H9 (cell line): ENCODE results near the gene MAN1A2. TPM values are rescaled to one million over a fixed set of nuclear protein-coding genes. Genes with fewer than 3 reads are reported as not detected.
"Not testable (repeated sequence)": the region's sequence is repeated elsewhere in the genome, so short reads cannot be mapped to it uniquely, and the experiment has no call there.

Source experiments
- DNase-seq: peaks from one replicate; pipeline ENCODE4 v3.0.0-alpha.2; 2017
- H2AFZ ChIP-seq: one replicate; pipeline ENCODE4 v1.6.1; 2013; ENCODE audit warnings: mild to moderate bottlenecking, low read length, control low read depth, moderate library complexity
- H2AK5ac ChIP-seq: 2 replicates; pipeline ENCODE4 v1.6.1; 2013; ENCODE audit warnings: low read length, control low read depth, mixed read lengths; ENCODE audit not compliant: insufficient read length
- H2BK120ac ChIP-seq: one replicate; pipeline ENCODE4 v1.6.1; 2013; ENCODE audit warnings: low read depth, mild to moderate bottlenecking, low read length, control low read depth, inconsistent platforms; ENCODE audit not compliant: poor library complexity, severe bottlenecking
- H2BK12ac ChIP-seq: 2 replicates; pipeline ENCODE4 v1.6.1; 2013; ENCODE audit warnings: low read length, control low read depth, mixed read lengths, low read depth; ENCODE audit not compliant: insufficient read length
- H2BK15ac ChIP-seq: 2 replicates; pipeline ENCODE4 v1.6.1; 2013; ENCODE audit warnings: low read depth, low read length, control low read depth
- H2BK20ac ChIP-seq: one replicate; pipeline ENCODE4 v1.6.1; 2013; ENCODE audit warnings: low read depth, mild to moderate bottlenecking, low read length, control low read depth, inconsistent platforms; ENCODE audit not compliant: poor library complexity, severe bottlenecking
- H2BK5ac ChIP-seq: 2 replicates; pipeline ENCODE4 v1.6.1; 2013; ENCODE audit warnings: low read length, control low read depth, mixed read lengths; ENCODE audit not compliant: insufficient read length
- H3K14ac ChIP-seq: 2 replicates; pipeline ENCODE4 v1.6.1; 2013; ENCODE audit warnings: low read length, control low read depth; ENCODE audit not compliant: insufficient read depth
- H3K18ac ChIP-seq: 2 replicates; pipeline ENCODE4 v1.6.1; 2013; ENCODE audit warnings: low read depth, mild to moderate bottlenecking, mixed read lengths, low read length, control low read depth; ENCODE audit not compliant: insufficient read length
- H3K23ac ChIP-seq: 2 replicates; pipeline ENCODE4 v1.6.1; 2013; ENCODE audit warnings: low read length, control low read depth, mixed read lengths, low read depth; ENCODE audit not compliant: insufficient read length
- H3K23me2 ChIP-seq: 2 replicates; pipeline ENCODE4 v1.6.1; 2013; ENCODE audit warnings: low read depth, mild to moderate bottlenecking, mixed read lengths, low read length, control low read depth; ENCODE audit not compliant: insufficient read length, poor library complexity, severe bottlenecking
- H3K27ac ChIP-seq: 2 replicates; pipeline ENCODE4 v1.5.1; 2013; ENCODE audit warnings: low read length, control low read depth, mixed read lengths, low read depth; ENCODE audit not compliant: insufficient read length
- H3K27me3 ChIP-seq: 2 replicates; pipeline ENCODE4 v1.6.1; 2013; ENCODE audit warnings: low read length, control low read depth, inconsistent platforms; ENCODE audit not compliant: insufficient read depth
- H3K4ac ChIP-seq: 2 replicates; pipeline ENCODE4 v1.6.1; 2013; ENCODE audit warnings: low read depth, mild to moderate bottlenecking, control low read depth, inconsistent platforms, low read length, moderate library complexity
- H3K4me1 ChIP-seq: 2 replicates; pipeline ENCODE4 v1.6.1; 2013; ENCODE audit warnings: low read length, control low read depth, inconsistent platforms; ENCODE audit not compliant: insufficient read depth
- H3K4me2 ChIP-seq: 2 replicates; pipeline ENCODE4 v1.6.1; 2013; ENCODE audit warnings: low read length, control low read depth, mixed read lengths; ENCODE audit not compliant: insufficient read length, insufficient read depth
- H3K56ac ChIP-seq: 2 replicates; pipeline ENCODE4 v1.6.1; 2013; ENCODE audit warnings: low read depth, mild to moderate bottlenecking, mixed read lengths, low read length, control low read depth; ENCODE audit not compliant: insufficient read length
- H3K79me1 ChIP-seq: 2 replicates; pipeline ENCODE4 v1.6.1; 2013; ENCODE audit warnings: low read depth, mild to moderate bottlenecking, moderate library complexity, low read length, control low read depth, inconsistent platforms; ENCODE audit not compliant: insufficient read depth, poor library complexity, severe bottlenecking
- H3K79me2 ChIP-seq: 2 replicates; pipeline ENCODE4 v1.6.1; 2013; ENCODE audit warnings: low read length, control low read depth, inconsistent platforms; ENCODE audit not compliant: insufficient read depth
- H3K9ac ChIP-seq: 2 replicates; pipeline ENCODE4 v1.6.1; 2013; ENCODE audit warnings: low read length, control low read depth, mixed read lengths; ENCODE audit not compliant: insufficient read length; ENCODE audit errors: extremely low read depth
- H3K9me3 ChIP-seq: one replicate; pipeline ENCODE4 v1.6.1; 2013; ENCODE audit warnings: low read depth, low read length, inconsistent platforms; ENCODE audit not compliant: control insufficient read depth
- H3T11ph ChIP-seq: one replicate; pipeline ENCODE4 v1.6.1; 2013; ENCODE audit warnings: mild to moderate bottlenecking, low read length, control low read depth, inconsistent platforms
- H4K20me1 ChIP-seq: one replicate; pipeline ENCODE4 v1.6.1; 2013; ENCODE audit not compliant: control insufficient read depth, insufficient read length, insufficient read depth
- H4K5ac ChIP-seq: 2 replicates; pipeline ENCODE4 v1.6.1; 2013; ENCODE audit warnings: low read depth, mild to moderate bottlenecking, mixed read lengths, low read length, control low read depth; ENCODE audit not compliant: insufficient read length
- H4K8ac ChIP-seq: replicated peaks from 2 replicates; pipeline ENCODE4 v1.6.1; 2013; ENCODE audit warnings: low read length, control low read depth, mixed read lengths, low read depth; ENCODE audit not compliant: insufficient read length
- H4K91ac ChIP-seq: 2 replicates; pipeline ENCODE4 v1.6.1; 2013; ENCODE audit warnings: low read depth, mild to moderate bottlenecking, moderate library complexity, mixed read lengths, low read length, control low read depth; ENCODE audit not compliant: insufficient read length
- H3K27ac Mint-ChIP-seq, 3 experiments: 2 replicates in 2 of 3; 3 replicates in 1 of 3; pipeline ENCODE4 v1.8.0; 2020 to 2021; ENCODE audit warnings: mixed read lengths in 3 of 3, mild to moderate bottlenecking in 1 of 3, moderate library complexity in 1 of 3
- H3K27me3 Mint-ChIP-seq: 2 replicates; pipeline ENCODE4 v1.8.0; 2021; ENCODE audit warnings: low read depth, mild to moderate bottlenecking, moderate library complexity, mixed read lengths
- H3K36me3 Mint-ChIP-seq, 3 experiments: 2 replicates in 2 of 3; 3 replicates in 1 of 3; pipeline ENCODE4 v1.8.0; 2020 to 2021; ENCODE audit warnings: low read depth in 3 of 3, mixed read lengths in 3 of 3; ENCODE audit not compliant: insufficient read depth in 1 of 3
- H3K4me1 Mint-ChIP-seq, 2 experiments: 2 replicates each; pipeline ENCODE4 v1.8.0; 2020; ENCODE audit warnings: mixed read lengths in 2 of 2
- H3K4me3 Mint-ChIP-seq, 2 experiments: 2 replicates in 1 of 2; 3 replicates in 1 of 2; pipeline ENCODE4 v1.8.0; 2020 to 2021; ENCODE audit warnings: mild to moderate bottlenecking in 2 of 2, mixed read lengths in 2 of 2, moderate library complexity in 1 of 2
- H3K9me3 Mint-ChIP-seq, 2 experiments: 2 replicates in 1 of 2; 3 replicates in 1 of 2; pipeline ENCODE4 v1.8.0; 2020; ENCODE audit warnings: mild to moderate bottlenecking in 2 of 2, mixed read lengths in 2 of 2, moderate library complexity in 1 of 2
- CTCF ChIP-seq: fragments of 200-600 bp; sonication (generic); conservative IDR thresholded peaks from 3 replicates; pipeline ENCODE4 v1.8.0; 2021; ENCODE audit warnings: antibody characterized with exemption, mild to moderate bottlenecking
- WGBS: extraction: QIAGEN DNeasy Blood & Tissue Kit; methylation state at CpG from one replicate; pipeline ENCODE4 v1.1.7; 2013; ENCODE audit warnings: missing lambda C conversion rate, low lambda C conversion rate, mixed read lengths; ENCODE audit not compliant: insufficient read length; ENCODE audit errors: extremely low coverage; 5-methylcytosine and 5-hydroxymethylcytosine counted together
- total RNA-seq: library from RNA; stranded (reverse); gene quantifications from 2 replicates; pipeline ENCODE4 v1.2.1, GENCODE V29; 2021

Gene MAN1A2
- total RNA-seq, 1 experiment from 2014 or later: 24.0 TPM

- no peak for DNase-seq
- H4K8ac ChIP-seq: no peak overlapping the region
- no peak overlapping the region for H4K91ac ChIP-seq
- H2BK120ac ChIP-seq: no peak overlapping the region
- H3K9ac ChIP-seq: no peak overlapping the region
- no peak overlapping the region for H2BK20ac ChIP-seq
- no CpG with 5 or more reads among the region's 4 CpGs for WGBS
- H3K36me3 Mint-ChIP-seq: peaks cover 0 to 7% (median 0%) of the 10 kb centered on the region in 3 experiments; a peak in 1 of 7 replicates
- no peaks in the 10 kb centered on the region for H3K79me1 ChIP-seq
- TF ChIP-seq CTCF: no peak
- no peak overlapping the region for H3K56ac ChIP-seq
- H3K4me3 Mint-ChIP-seq: no peak overlapping the region
- no peak overlapping the region for H3K23ac ChIP-seq
- H3K79me2 ChIP-seq: no peaks in the 10 kb centered on the region
- no peak overlapping the region for H3K27ac Mint-ChIP-seq
- H3K27me3 Mint-ChIP-seq: peaks cover 31% of the 10 kb centered on the region
- H2BK5ac ChIP-seq: no peak overlapping the region
- H2BK12ac ChIP-seq: no peak overlapping the region
- H3K18ac ChIP-seq: no peak overlapping the region
- no peak overlapping the region for H2AK5ac ChIP-seq
- no peak overlapping the region for H4K5ac ChIP-seq
- no peak overlapping the region for H3T11ph ChIP-seq
- H3K27me3 ChIP-seq: peaks cover 2% of the 10 kb centered on the region; the same call in 1 of the 2 replicates
- no peak overlapping the region for H3K27ac ChIP-seq
- no peak overlapping the region for H3K14ac ChIP-seq
- no peaks in the 10 kb centered on the region for H3K4me1 ChIP-seq
- H3K4me2 ChIP-seq: no peak overlapping the region
- peaks cover 34 to 53% of the 10 kb centered on the region in 2 experiments for H3K4me1 Mint-ChIP-seq
- no peaks in the 10 kb centered on the region for H3K9me3 ChIP-seq
- no peak overlapping the region for H3K4ac ChIP-seq
- H4K20me1 ChIP-seq: no peaks in the 10 kb centered on the region
- H2BK15ac ChIP-seq: no peak overlapping the region
- H3K9me3 Mint-ChIP-seq: no peaks in the 10 kb centered on the region; a peak in 2 of 5 replicates
- H3K23me2 ChIP-seq: no peaks in the 10 kb centered on the region
- no peak overlapping the region for H2AFZ ChIP-seq
These were observed 19.3 kb upstream of the MAN1A2 start for GRCh38 chr1:117347907-117348306.

GRCh38 chr1:117352695-117353094 lies 14.6 kb upstream of the MAN1A2 start:
- not testable (repeated sequence) for H3T11ph ChIP-seq, H2BK12ac ChIP-seq, H3K4me2 ChIP-seq, H3K9me3 ChIP-seq, DNase-seq, H3K27me3 ChIP-seq, H3K14ac ChIP-seq, H4K91ac ChIP-seq, H3K79me1 ChIP-seq, H3K9ac ChIP-seq, H4K5ac ChIP-seq, H3K4ac ChIP-seq, H3K23me2 ChIP-seq, H2AK5ac ChIP-seq, H2AFZ ChIP-seq, H3K27ac ChIP-seq, H2BK20ac ChIP-seq, H3K23ac ChIP-seq, H3K4me3 Mint-ChIP-seq, H3K56ac ChIP-seq, H3K79me2 ChIP-seq, H3K27ac Mint-ChIP-seq, H4K20me1 ChIP-seq, H2BK15ac ChIP-seq, H3K4me1 ChIP-seq, H4K8ac ChIP-seq, H3K18ac ChIP-seq, H2BK120ac ChIP-seq, H2BK5ac ChIP-seq
- WGBS: no CpG with 5 or more reads among the region's 3 CpGs
- peaks cover 3 to 11% of the 10 kb centered on the region in 2 experiments; a peak in 2 of 5 replicates for H3K9me3 Mint-ChIP-seq
- peaks cover 3 to 22% of the 10 kb centered on the region in 2 experiments; a peak in 3 of 4 replicates for H3K4me1 Mint-ChIP-seq
- H3K27me3 Mint-ChIP-seq: peaks cover 19% of the 10 kb centered on the region
- H3K36me3 Mint-ChIP-seq: peaks cover 0 to 14% (median 3%) of the 10 kb centered on the region in 3 experiments; a peak in 2 of 7 replicates
